PC-9 (cell line): ENCODE measurements around the gene USP34. TPM values are rescaled to one million over a fixed set of nuclear protein-coding genes. Genes with fewer than 3 reads are reported as not detected.

Source experiments
- BruUV-seq: library from RNA; stranded (reverse); fragments of 400-500 nt; replicated peaks from 2 replicates; lab custom pipeline; 2021; lab: Mats Ljungman, UMichigan
- CTCF ChIA-PET: fragments of 300-600 bp; sonication (Branson Sonifier 250); formaldehyde crosslinking; loops from one replicate; lab custom pipeline; 2022; ENCODE audit warnings: antibody characterized with exemption; lab: Charles Lee
- POLR2A ChIA-PET: fragments of 300-600 bp; sonication (Branson Sonifier 250); formaldehyde crosslinking; loops from one replicate; lab custom pipeline; 2022; ENCODE audit warnings: antibody characterized with exemption; ENCODE audit not compliant: unreplicated experiment; lab: Charles Lee
- DNase-seq, 2 experiments: peaks; one replicate each; pipeline versions ENCODE4 v3.0.0 to v3.0.0-alpha.2; 2015 to 2022; ENCODE audit warnings: mixed read lengths in 1 of 2
- H2AFZ ChIP-seq: fragments of 200-600 bp; sonication (generic); 2 replicates; pipeline ENCODE4 v1.8.1; 2017; ENCODE audit warnings: antibody characterized with exemption
- H3F3A ChIP-seq: fragments of 200-600 bp; sonication (generic); 2 replicates; pipeline ENCODE4 v1.8.1; 2017; ENCODE audit warnings: antibody characterized with exemption, mild to moderate bottlenecking, low read depth; ENCODE audit not compliant: insufficient read depth
- H3K27ac ChIP-seq: fragments of 200-600 bp; sonication (generic); 2 replicates; pipeline ENCODE4 v1.6.1; 2016; ENCODE audit warnings: mixed run types
- H3K27me3 ChIP-seq: fragments of 200-600 bp; sonication (generic); 2 replicates; pipeline ENCODE4 v1.6.1; 2016; ENCODE audit warnings: low read depth, mixed run types; ENCODE audit not compliant: insufficient read depth
- H3K36me3 ChIP-seq: fragments of 200-600 bp; sonication (generic); 2 replicates; pipeline ENCODE4 v1.6.1; 2016; ENCODE audit warnings: low read depth, mixed run types
- H3K4me1 ChIP-seq: fragments of 200-600 bp; sonication (generic); replicated peaks from 2 replicates; pipeline ENCODE4 v1.6.1; 2016; ENCODE audit warnings: mixed run types; ENCODE audit not compliant: insufficient read depth
- H3K4me2 ChIP-seq: fragments of 200-600 bp; sonication (generic); 2 replicates; pipeline ENCODE4 v1.6.1; 2017; ENCODE audit warnings: mixed run types
- H3K4me3 ChIP-seq: fragments of 200-600 bp; sonication (generic); 2 replicates; pipeline ENCODE4 v1.6.1; 2016; ENCODE audit warnings: mixed run types
- H3K79me2 ChIP-seq: fragments of 200-600 bp; sonication (generic); 2 replicates; pipeline ENCODE4 v1.6.1; 2017; ENCODE audit warnings: low read depth, mixed run types
- H3K9me2 ChIP-seq: fragments of 200-600 bp; sonication (generic); 2 replicates; pipeline ENCODE4 v1.8.1; 2017; ENCODE audit warnings: mild to moderate bottlenecking; ENCODE audit not compliant: insufficient read depth
- H3K9me3 ChIP-seq: fragments of 200-600 bp; sonication (generic); 2 replicates; pipeline ENCODE4 v1.8.1; 2016; ENCODE audit warnings: low read depth; ENCODE audit not compliant: insufficient read depth
- H4K20me1 ChIP-seq: fragments of 200-600 bp; sonication (generic); 2 replicates; pipeline ENCODE4 v1.8.1; 2017; ENCODE audit not compliant: insufficient read depth
- CTCF ChIP-seq: fragments of 200-600 bp; sonication (generic); conservative IDR thresholded peaks from 2 replicates; pipeline ENCODE4 v1.6.1; 2017; ENCODE audit warnings: mixed run types, antibody characterized with exemption, mild to moderate bottlenecking, moderate library complexity
- EZH2 ChIP-seq: fragments of 200-600 bp; sonication (generic); IDR thresholded peaks from 2 replicates; pipeline ENCODE4 v1.8.0; 2017; ENCODE audit warnings: antibody characterized with exemption, low read depth
- intact Hi-C: fragments of 100-400 bp; cut with micrococcal nuclease; formaldehyde crosslinking; loops from one replicate; pipeline ENCODE4 v1.10.0; 2022; ENCODE audit not compliant: unreplicated experiment
- total RNA-seq: library from RNA; stranded (reverse); gene quantifications from 2 replicates; pipeline ENCODE4 v1.2.3, GENCODE V29; 2021

Gene USP34
- total RNA-seq, 1 experiment from 2014 or later = 120 TPM

- POLR2A ChIA-PET = interaction anchor here (0.5 to 0.7 kb wide), 2 partner anchors 16 to 47 kb away, joined by 4 to 26 read pairs; no protein-coding TSS in a partner anchor
- Histone ChIP-seq H2AFZ (no peak overlapping the region), H3K27ac (no peak overlapping the region), H3K36me3 (peaks cover 8% of the 10 kb centered on the region; the same call in 1 of the 2 replicates), H4K20me1 (peaks cover 28% of the 10 kb centered on the region; the same call in 1 of the 2 replicates), H3K4me3 (no peak overlapping the region), H3K9me2 (no peaks in the 10 kb centered on the region), H3K27me3 (no peaks in the 10 kb centered on the region), H3K4me2 (no peak overlapping the region), H3K9me3 (no peaks in the 10 kb centered on the region), H3K79me2 (peaks cover 27% of the 10 kb centered on the region), H3F3A (peaks cover 9% of the 10 kb centered on the region; the same call in 1 of the 2 replicates), H3K4me1 (no peaks in the 10 kb centered on the region)
- no peak for DNase-seq
- no TSS peak for BruUV-seq
- CTCF ChIA-PET = no interaction called here
- no peak for TF ChIP-seq EZH2
- no peak for TF ChIP-seq CTCF
- intact Hi-C loops = no loop called here
Measured at GRCh38 chr2:61405813-61406212, 65.1 kb downstream of the USP34 start.

- 0 out of 2 replicates have a peak, but pooled peaks cover 9% of the 10 kb centered on the region for H3F3A ChIP-seq
- CTCF ChIA-PET = no interaction called here
- no TSS peak for BruUV-seq
Measured at GRCh38 chr2:61404438-61404837, 66.4 kb downstream of the USP34 start.

GRCh38 chr2:61398413-61398812 lies 72.5 kb downstream of the USP34 start:
- intact Hi-C loops = no loop called here
- no peak overlapping the region for H3K27ac ChIP-seq
- H3K36me3 ChIP-seq = 0 out of 2 replicates have a peak, but pooled peaks cover 5% of the 10 kb centered on the region
- H2AFZ ChIP-seq = no peak overlapping the region
- H4K20me1 ChIP-seq = 0 out of 2 replicates have a peak, but pooled peaks cover 4% of the 10 kb centered on the region
- no peaks in the 10 kb centered on the region for H3F3A ChIP-seq
- no peaks in the 10 kb centered on the region for H3K4me1 ChIP-seq
- no peaks in the 10 kb centered on the region for H3K9me2 ChIP-seq
- no peaks in the 10 kb centered on the region for H3K27me3 ChIP-seq
- POLR2A ChIA-PET = interaction anchor here (0.5 kb wide), 1 partner anchor 10 kb away, joined by 24 read pairs; no protein-coding TSS in a partner anchor
- DNase-seq = no peak
- no peak overlapping the region for H3K4me3 ChIP-seq
- TF ChIP-seq CTCF (no peak), EZH2 (no peak)
- no peaks in the 10 kb centered on the region for H3K9me3 ChIP-seq
- CTCF ChIA-PET = no interaction called here
- BruUV-seq = no TSS peak
- no peak overlapping the region for H3K4me2 ChIP-seq
- H3K79me2 ChIP-seq = peaks cover 8% of the 10 kb centered on the region; the same call in 1 of the 2 replicates

More at GRCh38 chr2:61404438-61404837, 66.4 kb downstream of the USP34 start:
- H3K4me1 ChIP-seq = no peaks in the 10 kb centered on the region
- no peak overlapping the region for H2AFZ ChIP-seq
- no peak for TF ChIP-seq CTCF
- no peak for TF ChIP-seq EZH2
- H3K79me2 ChIP-seq = peaks cover 23% of the 10 kb centered on the region
- no peaks in the 10 kb centered on the region for H3K27me3 ChIP-seq
- H3K36me3 ChIP-seq = peaks cover 8% of the 10 kb centered on the region; the same call in 1 of the 2 replicates
- no peak overlapping the region for H3K4me3 ChIP-seq
- POLR2A ChIA-PET = interaction anchor here (0.7 kb wide), 1 partner anchor 132 kb away, joined by 6 read pairs; no protein-coding TSS in a partner anchor
- H3K27ac ChIP-seq = no peak overlapping the region
- intact Hi-C loops = no loop called here
- H3K4me2 ChIP-seq = no peak overlapping the region
- H4K20me1 ChIP-seq = peaks cover 20% of the 10 kb centered on the region; the same call in 1 of the 2 replicates
- H3K9me2 ChIP-seq = no peaks in the 10 kb centered on the region
- DNase-seq = no peak
- H3K9me3 ChIP-seq = no peaks in the 10 kb centered on the region
